SU-DHL-6 (cell line): ENCODE results near the gene C15orf40.

Experiments used
- EZH2phosphoT487 ChIP-seq: fragments of 200-600 bp; sonication (generic), shearing (Covaris generic); conservative IDR thresholded peaks from 2 replicates; pipeline ENCODE4 v1.6.1; 2018; ENCODE audit warnings: mild to moderate bottlenecking, antibody characterized with exemption, low read length, moderate library complexity, mixed read lengths
- TF ChIP-seq, protein P1 (sequence below): fragments of 200-600 bp; sonication (generic); IDR thresholded peaks from one replicate; pipeline ENCODE4 v1.5.1; 2017; ENCODE audit warnings: antibody characterized with exemption, mild to moderate bottlenecking, low read length, moderate library complexity; ENCODE audit not compliant: insufficient read depth, poor library complexity, severe bottlenecking

DNA sequence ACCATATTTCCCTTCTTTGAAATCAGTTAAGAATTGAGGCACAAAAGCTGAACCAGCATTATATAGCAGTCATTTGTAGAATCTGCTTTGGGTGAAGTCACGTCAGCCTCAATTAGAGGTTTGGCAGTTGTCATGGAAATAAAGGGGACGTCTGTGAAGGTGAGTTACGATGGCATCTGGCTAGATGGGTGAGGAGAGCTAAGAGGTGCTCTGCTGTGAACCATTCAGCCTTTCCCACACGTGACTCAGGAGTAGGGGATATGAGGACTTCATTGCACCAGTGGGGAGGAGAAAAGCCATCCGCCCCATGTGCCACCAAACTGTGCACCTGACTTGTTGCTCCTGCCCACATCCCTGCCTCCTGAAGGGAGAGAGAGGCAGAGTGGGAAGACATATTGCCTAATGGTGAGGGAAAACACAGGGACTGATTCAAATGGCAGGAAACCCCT lies 2.8 kb upstream of the C15orf40 start:
- TF ChIP-seq, protein P1, sequence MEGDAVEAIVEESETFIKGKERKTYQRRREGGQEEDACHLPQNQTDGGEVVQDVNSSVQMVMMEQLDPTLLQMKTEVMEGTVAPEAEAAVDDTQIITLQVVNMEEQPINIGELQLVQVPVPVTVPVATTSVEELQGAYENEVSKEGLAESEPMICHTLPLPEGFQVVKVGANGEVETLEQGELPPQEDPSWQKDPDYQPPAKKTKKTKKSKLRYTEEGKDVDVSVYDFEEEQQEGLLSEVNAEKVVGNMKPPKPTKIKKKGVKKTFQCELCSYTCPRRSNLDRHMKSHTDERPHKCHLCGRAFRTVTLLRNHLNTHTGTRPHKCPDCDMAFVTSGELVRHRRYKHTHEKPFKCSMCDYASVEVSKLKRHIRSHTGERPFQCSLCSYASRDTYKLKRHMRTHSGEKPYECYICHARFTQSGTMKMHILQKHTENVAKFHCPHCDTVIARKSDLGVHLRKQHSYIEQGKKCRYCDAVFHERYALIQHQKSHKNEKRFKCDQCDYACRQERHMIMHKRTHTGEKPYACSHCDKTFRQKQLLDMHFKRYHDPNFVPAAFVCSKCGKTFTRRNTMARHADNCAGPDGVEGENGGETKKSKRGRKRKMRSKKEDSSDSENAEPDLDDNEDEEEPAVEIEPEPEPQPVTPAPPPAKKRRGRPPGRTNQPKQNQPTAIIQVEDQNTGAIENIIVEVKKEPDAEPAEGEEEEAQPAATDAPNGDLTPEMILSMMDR = no peak
- TF ChIP-seq EZH2phosphoT487 = no peak
